HG03108 (cell line): ENCODE measurements around the gene TTC6.

Experiments used
- ATAC-seq: cut with Tn5 transposase; IDR thresholded peaks from one replicate; pipeline ENCODE4 v1.9.1; 2021; ENCODE audit warnings: moderate library complexity; ENCODE audit not compliant: unreplicated experiment

The TTC6 gene

GRCh38 chr14:37595809-37596621 is 586 bp downstream of the TTC6 start:
- no peak for ATAC-seq

- ATAC-seq = no peak
Measured at GRCh38 chr14:37596790-37597472, 1.5 kb downstream of the TTC6 start.

GRCh38 chr14:37597538-37597913 is 2.1 kb downstream of the TTC6 start:
- no peak for ATAC-seq

GRCh38 chr14:37597914-37598746 is 2.7 kb downstream of the TTC6 start:
- ATAC-seq = no peak

- no peak for ATAC-seq
Measured at GRCh38 chr14:37598747-37599506, 3.5 kb downstream of the TTC6 start.

GRCh38 chr14:37599507-37600368 is 4.3 kb downstream of the TTC6 start:
- no peak for ATAC-seq

- no peak for ATAC-seq
Measured at GRCh38 chr14:37600880-37601741, 5.7 kb downstream of the TTC6 start.

GRCh38 chr14:37601865-37602264 is 6.4 kb downstream of the TTC6 start:
- ATAC-seq = no peak

GRCh38 chr14:37602605-37603453 is 7.4 kb downstream of the TTC6 start:
- ATAC-seq = no peak

- ATAC-seq = no peak
Measured at GRCh38 chr14:37603688-37604251, 8.3 kb downstream of the TTC6 start.

GRCh38 chr14:37606678-37607077 is 11.2 kb downstream of the TTC6 start:
- no peak for ATAC-seq

GRCh38 chr14:37608649-37609048 is 13.2 kb downstream of the TTC6 start:
- ATAC-seq = no peak

- no peak for ATAC-seq
Measured at GRCh38 chr14:37610945-37611523, 15.6 kb downstream of the TTC6 start.

GRCh38 chr14:37615582-37616289 is 20.3 kb downstream of the TTC6 start:
- ATAC-seq = no peak

GRCh38 chr14:37616853-37617252 is 21.4 kb downstream of the TTC6 start:
- ATAC-seq = no peak

- ATAC-seq = no peak
Measured at GRCh38 chr14:37617864-37618365, 22.5 kb downstream of the TTC6 start.
